Neural cell (in vitro differentiated cells): ENCODE data around the gene SH3BGRL2.

Experiments
- CTCF ChIP-seq: fragments of 450-650 bp; IDR thresholded peaks from 2 replicates; pipeline ENCODE4 v1.5.1; 2014; ENCODE audit warnings: antibody characterized with exemption, mild to moderate bottlenecking, moderate library complexity; ENCODE audit not compliant: poor library complexity, severe bottlenecking
- EP300 ChIP-seq: fragments of 450-650 bp; conservative IDR thresholded peaks from 2 replicates; pipeline ENCODE4 v1.6.1; 2014; ENCODE audit warnings: antibody characterized with exemption, mild to moderate bottlenecking, moderate library complexity; ENCODE audit not compliant: poor library complexity, severe bottlenecking
- EZH2 ChIP-seq: fragments of 200-600, 300-800 bp; shearing (Covaris generic), sonication (generic); IDR thresholded peaks from 2 replicates; pipeline ENCODE4 v1.6.1; 2014; ENCODE audit warnings: antibody characterized with exemption, low read length, borderline replicate concordance, mild to moderate bottlenecking; ENCODE audit not compliant: insufficient read depth, poor library complexity, severe bottlenecking
- POLR2AphosphoS5 ChIP-seq: IDR thresholded peaks from 2 replicates; pipeline ENCODE4 v1.6.1; 2012
- REST ChIP-seq: IDR thresholded peaks from 2 replicates; pipeline ENCODE4 v1.6.1; 2012; ENCODE audit warnings: borderline replicate concordance

- TF ChIP-seq REST: no peak
- TF ChIP-seq CTCF: no peak
- TF ChIP-seq EP300: no peak
- TF ChIP-seq POLR2AphosphoS5: no peak
- no peak for TF ChIP-seq EZH2
These were observed 21.9 kb upstream of the SH3BGRL2 start for GRCh38 chr6:79609225-79609595.
